Diencephalon (tissue), 1 donor: ENCODE data around the gene EGFL8. TPM values are rescaled to one million over a fixed set of nuclear protein-coding genes. Genes with fewer than 3 reads are reported as not detected.

Experiments
- small RNA-seq: library from RNA; depleted of rRNA; stranded (forward); fragments of <200 nt; gene quantifications from one replicate; pipeline ENCODE3, GENCODE V24; 2014
- total RNA-seq: library from RNA; depleted of rRNA; stranded (reverse); fragments of >200 nt; gene quantifications from one replicate; pipeline ENCODE4 v1.2.3, GENCODE V29; 2014

Gene EGFL8
- total RNA-seq = 7.8 TPM

GRCh38 chr6:32164295-32164694 lies at the start of gene EGFL8:
Gene EGFL8, plus strand, starts transcription at chr6:32164595. Its CDS starts 1,571 bp downstream, at chr6:32166166.

DNA sequence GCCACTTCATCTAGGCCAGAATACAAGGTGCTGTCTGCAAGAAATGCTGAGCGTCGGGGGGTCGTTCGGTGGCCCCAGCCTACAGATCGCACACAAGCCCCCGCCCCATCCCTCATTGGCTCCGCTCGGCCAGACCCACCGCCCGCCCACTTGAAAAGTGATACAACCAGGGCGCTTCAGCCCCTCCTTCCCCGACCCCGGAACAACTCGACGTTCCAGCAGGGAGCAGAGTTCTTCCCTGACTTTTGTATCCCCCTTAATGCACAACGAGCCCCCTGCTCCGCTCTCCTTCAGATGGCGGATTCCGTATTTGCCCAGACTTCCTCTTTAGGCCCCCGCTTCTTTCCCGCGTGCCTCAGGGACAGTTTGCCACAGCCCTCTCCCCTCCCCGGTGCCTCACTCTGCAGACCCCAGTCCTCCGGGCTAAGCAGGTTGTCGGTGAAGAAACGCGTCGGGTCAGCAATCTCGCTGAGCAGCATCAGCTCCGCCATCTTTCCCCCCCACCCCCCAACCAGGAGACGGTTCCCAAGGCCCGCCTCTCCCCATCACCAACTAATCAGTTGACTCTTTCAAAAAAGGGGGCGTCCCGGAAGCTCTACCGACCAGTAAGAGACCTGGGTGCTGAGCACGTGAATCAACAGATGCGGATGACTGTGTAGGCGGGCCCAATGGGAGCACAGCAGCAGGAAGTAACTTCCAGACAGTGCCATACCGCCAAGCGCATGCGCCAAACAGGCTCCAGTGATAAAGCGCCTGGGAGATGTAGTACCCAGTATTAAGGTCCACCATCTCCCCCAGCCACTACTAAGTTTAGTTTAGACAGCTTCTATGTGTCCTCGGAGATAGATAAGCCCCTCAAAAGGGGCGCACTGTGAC lies 36.4 kb upstream of the EGFL8 start, which contains the start of gene ATF6B:
TSS of gene ATF6B (minus strand) at position 530 of the 876 bp plus-strand sequence. CDS start at position 491, 39 bp downstream.

GRCh38 chr6:32151863-32152768 lies 12.3 kb upstream of the EGFL8 start, which contains the start of gene PRRT1:
Gene PRRT1, minus strand, starts transcription at chr6:32151939. Its CDS starts 112 bp downstream, at chr6:32151827.

DNA sequence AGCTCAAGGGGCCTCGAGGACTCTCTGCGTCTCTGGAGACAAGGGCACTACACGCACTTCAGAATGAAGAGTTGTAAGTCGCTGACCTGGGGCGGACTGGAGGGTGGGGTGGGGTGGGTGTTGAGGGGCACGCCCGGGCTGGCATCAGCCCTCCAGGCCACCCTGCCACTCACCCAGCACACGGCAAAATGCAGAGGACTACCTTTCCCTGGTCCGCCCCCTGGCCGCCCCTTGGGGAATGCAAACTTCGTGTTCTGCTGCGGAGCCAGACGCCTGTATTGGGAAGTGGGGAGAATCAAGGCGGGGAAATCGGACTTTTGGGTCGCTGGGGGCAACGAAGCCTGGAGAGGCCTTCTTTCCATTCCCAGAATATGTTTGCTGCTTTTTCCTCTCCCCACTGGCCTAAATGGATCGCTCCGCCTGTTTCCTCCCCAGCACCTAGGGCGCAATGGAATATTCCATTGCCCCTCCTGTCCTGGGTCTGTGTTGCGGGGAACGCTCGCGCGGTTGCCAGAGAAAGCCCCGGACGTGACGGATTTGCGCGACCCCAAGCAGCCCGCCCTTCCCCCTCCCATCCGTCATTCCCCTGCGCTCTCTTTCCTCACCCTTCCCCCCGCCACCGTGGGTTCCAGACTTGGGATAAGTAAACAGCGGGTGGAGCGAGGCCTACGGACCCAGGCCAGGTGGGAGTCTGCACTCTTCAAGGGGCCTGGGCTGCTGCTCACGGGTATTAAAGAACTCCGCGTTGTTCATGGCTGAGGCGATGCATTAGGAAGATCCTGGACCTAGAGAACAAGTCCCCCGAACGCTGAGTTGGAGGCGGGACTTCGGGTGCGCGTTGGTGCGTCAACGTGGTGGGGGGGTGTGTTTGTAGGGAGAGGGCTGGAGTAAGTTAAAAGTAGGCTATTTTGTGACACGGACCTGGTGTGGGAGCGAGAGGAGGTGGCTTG lies 10.6 kb upstream of the EGFL8 start, which contains the start of gene PPT2:
TSS of gene PPT2 (plus strand) at position 578 of the 950 bp plus-strand sequence. CDS start 454 bp downstream, outside the sequence.

DNA sequence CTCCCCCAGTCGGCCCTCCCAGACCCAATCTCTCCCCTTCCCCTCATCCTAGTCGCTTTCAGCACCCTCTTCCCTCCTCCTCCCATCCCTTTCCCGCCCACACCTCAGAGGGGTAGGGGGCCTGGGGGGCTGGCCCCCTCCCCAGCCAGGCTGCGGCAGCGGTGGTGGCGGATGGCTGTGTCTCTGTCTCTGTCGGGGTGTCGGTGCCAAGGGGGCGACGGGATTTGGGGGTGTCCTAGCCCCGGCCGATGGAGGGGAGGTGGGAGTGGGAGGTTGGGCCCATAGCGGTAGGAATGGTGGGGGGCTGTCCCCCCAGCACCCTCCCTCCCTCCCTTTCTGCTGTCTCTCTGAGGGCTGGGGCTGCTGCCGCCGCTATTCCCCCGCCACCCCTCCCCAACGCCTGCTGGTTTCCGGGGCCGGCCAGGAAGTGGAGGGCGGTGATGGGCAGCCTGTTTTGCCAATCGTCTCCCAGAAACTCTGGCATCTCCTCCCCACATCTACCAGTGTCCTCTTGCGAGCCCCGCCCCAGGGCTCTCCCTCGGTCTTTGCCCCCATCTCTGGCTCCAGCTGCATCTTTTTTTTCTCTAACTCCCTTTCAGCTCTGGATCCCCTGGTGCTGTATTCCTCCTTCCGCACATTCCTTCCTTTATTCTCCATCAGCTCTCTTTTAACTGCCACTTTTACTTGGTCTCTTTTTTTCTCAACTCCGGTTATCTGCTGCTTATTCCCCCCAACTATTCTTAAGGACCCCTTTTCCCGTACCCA lies 11.5 kb downstream of the EGFL8 start, which contains the start of gene AGPAT1:
TSS of gene AGPAT1 (minus strand) at position 374 of the 765 bp plus-strand sequence. CDS start 4,588 bp downstream, outside the sequence.

DNA sequence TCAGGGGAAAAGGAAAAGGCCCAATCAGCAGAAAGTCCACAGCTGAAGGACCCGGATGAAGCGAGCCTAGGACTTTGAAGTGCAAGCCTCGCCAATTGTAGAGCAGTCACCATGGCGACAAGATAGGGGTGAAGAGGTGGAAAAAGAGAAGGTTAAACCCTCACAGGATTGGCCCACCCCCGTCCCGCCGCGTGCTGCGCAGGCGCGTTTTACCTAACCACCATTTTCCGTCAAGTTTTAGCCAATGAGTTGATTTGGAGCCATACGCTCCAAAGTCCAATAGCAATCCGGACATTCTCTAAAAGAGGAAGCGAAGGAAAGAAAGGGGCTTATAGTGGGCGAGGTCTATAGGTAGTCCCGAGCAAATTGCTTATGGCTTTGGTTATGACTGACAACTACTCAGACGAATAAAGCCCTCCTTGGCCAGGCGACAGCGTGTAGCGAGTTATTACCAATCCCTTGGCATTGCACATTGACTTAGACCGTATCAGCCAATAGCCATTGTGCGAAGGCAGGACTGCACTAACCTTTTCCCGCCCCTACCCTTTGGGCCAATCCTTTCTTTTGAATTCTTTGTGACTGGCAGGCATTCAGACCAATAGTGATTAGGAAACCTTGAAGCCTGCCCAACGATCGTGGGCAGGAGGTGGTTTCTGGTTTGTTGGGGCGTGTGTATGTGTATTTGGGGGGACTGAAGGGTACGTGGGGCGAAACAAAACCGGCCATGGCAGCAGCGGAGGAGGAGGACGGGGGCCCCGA lies 13.6 kb downstream of the EGFL8 start, which contains the start of gene RNF5:
TSS of gene RNF5 (plus strand) at position 618 of the 759 bp plus-strand sequence. CDS start at position 725, 107 bp downstream.

GRCh38 chr6:32184084-32184640 lies 19.8 kb downstream of the EGFL8 start, which contains the start of gene AGER:
Gene AGER, minus strand, starts transcription at chr6:32184253. Its CDS starts 31 bp downstream, at chr6:32184222.

GRCh38 chr6:32190054-32190851 lies 25.9 kb downstream of the EGFL8 start, which contains the start of gene PBX2:
Gene PBX2, minus strand, starts transcription at chr6:32190202. Its CDS starts 287 bp downstream, at chr6:32189915.

DNA sequence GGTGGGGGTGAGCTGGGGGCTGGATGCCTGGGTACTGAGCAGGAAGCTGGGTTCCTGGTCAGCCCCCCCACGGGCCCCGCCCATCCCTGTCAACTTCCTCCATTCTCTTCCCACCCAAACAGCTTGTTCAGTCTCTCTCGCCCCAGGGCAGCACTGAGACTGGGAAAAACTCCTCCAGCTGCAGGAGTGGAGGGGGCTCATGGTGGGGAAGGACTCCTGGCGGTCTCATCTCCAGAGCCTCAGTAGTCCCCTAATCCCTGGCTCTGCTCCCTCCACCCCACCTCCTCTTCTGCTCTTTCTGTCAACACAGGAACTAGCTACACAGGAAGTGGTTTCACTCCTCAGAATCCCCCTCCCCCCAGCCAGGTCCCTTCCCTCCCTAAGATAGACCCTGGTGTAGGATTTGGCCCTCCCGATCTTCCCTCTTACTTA lies 28.2 kb downstream of the EGFL8 start, which contains the start of gene GPSM3:
TSS of gene GPSM3 (minus strand) at position 36 of the 432 bp plus-strand sequence. CDS start 130 bp downstream, outside the sequence.

Small RNA genes within 50 kb of the gene (small RNA-seq; reads per million reads assigned to genes)
- gene AL662884.1 (not detected), gene MIR6833 (not detected)

Other genes starting within 250 kb of the EGFL8 start
- gene C2, start 236.9 kb upstream of the EGFL8 start, total RNA-seq = 5.3 TPM
- 3.2 TPM for gene CFB, start 218.5 kb upstream of the EGFL8 start, total RNA-seq
- gene NELFE, start 205.6 kb upstream of the EGFL8 start, total RNA-seq = 47.5 TPM
- 33.0 TPM for gene SKIC2, start 205.4 kb upstream of the EGFL8 start, total RNA-seq
- gene DXO, start 192.5 kb upstream of the EGFL8 start, total RNA-seq = 8.5 TPM
- 45.9 TPM for gene C4A, start 182.5 kb upstream of the EGFL8 start, total RNA-seq
- gene C4B, start 149.8 kb upstream of the EGFL8 start, total RNA-seq = 47.7 TPM
- 0.23 TPM for gene CYP21A2, start 126.2 kb upstream of the EGFL8 start, total RNA-seq
- gene TNXB, start 55.3 kb upstream of the EGFL8 start, total RNA-seq = 6.0 TPM
- 19.8 TPM for gene ATF6B, start 36.3 kb upstream of the EGFL8 start, total RNA-seq
- gene FKBPL, start 34.3 kb upstream of the EGFL8 start, total RNA-seq = 5.8 TPM
- 0.69 TPM for gene PRRT1, start 12.7 kb upstream of the EGFL8 start, total RNA-seq
- gene PPT2, start 10.5 kb upstream of the EGFL8 start, total RNA-seq = 15.0 TPM
- 28.1 TPM for gene AGPAT1, start 11.5 kb downstream of the EGFL8 start, total RNA-seq
- gene RNF5, start 13.8 kb downstream of the EGFL8 start, total RNA-seq = 62.1 TPM
- 0.92 TPM for gene AGER, start 19.7 kb downstream of the EGFL8 start, total RNA-seq
- 29.5 TPM for gene PBX2, start 25.6 kb downstream of the EGFL8 start, total RNA-seq
- gene GPSM3, start 28.0 kb downstream of the EGFL8 start, total RNA-seq = 1.4 TPM
- gene NOTCH4, start 59.5 kb downstream of the EGFL8 start, total RNA-seq = 8.8 TPM
- gene TSBP1, start 207.3 kb downstream of the EGFL8 start, total RNA-seq = not detected
- not detected for gene BTNL2, start 242.6 kb downstream of the EGFL8 start, total RNA-seq